Thyroid gland (tissue), 4 donors: ENCODE measurements around the gene FAM89B.
"Not testable (repeated sequence)": the region's sequence is repeated elsewhere in the genome, so short reads cannot be mapped to it uniquely, and the experiment has no call there.

ENCODE experiments used
- POLR2A ChIP-seq, 2 donors: fragments of 450-650 bp; IDR thresholded peaks; one replicate each; pipeline ENCODE4 v1.6.1; 2017; ENCODE audit warnings: antibody characterized with exemption in 2 of 2, mild to moderate bottlenecking in 2 of 2, moderate library complexity in 1 of 2
- TF ChIP-seq, protein P1 (sequence below), 6 experiments: fragments of 200-600 bp in 3 of 6; fragments of 450-650 bp in 3 of 6; sonication (generic) in 3 of 6; IDR thresholded peaks; one replicate each; pipeline ENCODE4 v1.5.1; 2016 to 2019; ENCODE audit warnings: antibody characterized with exemption in 6 of 6, mild to moderate bottlenecking in 2 of 6, inconsistent platforms in 1 of 6, moderate library complexity in 1 of 6

DNA sequence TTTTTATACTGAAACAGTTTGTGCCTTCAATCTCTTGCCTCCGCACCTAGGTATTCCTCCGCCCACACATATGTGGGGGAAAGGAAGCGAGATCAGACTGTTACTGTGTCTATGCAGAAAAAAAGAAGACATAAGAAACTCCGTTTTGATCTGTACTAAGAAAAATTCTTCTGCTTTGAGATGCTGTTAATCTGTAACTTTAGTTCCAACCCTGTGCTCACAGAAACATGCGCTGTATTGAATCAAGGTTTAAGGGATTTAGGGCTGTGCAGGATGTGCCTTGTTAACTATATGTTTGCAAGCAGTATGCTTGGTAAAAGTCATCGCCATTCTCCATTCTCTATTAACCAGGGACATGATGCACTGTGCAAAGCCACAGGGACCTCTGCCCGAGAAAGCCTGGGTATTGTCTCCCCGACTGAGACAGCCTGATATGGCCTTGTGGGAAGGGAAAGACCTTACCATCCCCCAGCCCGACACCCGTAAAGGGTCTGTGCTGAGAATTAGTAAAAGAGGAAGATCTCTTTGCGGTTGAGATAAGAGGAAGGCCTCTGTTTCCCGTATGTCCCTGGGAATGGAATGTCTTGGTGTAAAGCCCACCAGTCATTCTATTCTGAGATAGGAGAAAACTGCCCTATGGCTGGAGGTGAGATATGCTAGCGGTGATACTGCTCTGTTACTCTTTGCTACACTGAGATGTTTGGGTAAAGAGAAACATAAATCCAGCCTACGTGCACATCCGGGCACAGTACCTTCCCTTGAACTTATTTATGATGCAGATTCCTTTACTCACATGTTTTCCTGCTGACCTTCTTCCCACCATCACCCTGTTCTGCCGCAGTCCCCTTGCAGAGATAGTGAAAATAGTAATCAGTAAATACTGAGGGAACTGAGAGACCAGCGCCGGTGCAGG lies 49.4 kb upstream of the FAM89B start:
- TF ChIP-seq, protein P1, sequence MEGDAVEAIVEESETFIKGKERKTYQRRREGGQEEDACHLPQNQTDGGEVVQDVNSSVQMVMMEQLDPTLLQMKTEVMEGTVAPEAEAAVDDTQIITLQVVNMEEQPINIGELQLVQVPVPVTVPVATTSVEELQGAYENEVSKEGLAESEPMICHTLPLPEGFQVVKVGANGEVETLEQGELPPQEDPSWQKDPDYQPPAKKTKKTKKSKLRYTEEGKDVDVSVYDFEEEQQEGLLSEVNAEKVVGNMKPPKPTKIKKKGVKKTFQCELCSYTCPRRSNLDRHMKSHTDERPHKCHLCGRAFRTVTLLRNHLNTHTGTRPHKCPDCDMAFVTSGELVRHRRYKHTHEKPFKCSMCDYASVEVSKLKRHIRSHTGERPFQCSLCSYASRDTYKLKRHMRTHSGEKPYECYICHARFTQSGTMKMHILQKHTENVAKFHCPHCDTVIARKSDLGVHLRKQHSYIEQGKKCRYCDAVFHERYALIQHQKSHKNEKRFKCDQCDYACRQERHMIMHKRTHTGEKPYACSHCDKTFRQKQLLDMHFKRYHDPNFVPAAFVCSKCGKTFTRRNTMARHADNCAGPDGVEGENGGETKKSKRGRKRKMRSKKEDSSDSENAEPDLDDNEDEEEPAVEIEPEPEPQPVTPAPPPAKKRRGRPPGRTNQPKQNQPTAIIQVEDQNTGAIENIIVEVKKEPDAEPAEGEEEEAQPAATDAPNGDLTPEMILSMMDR (IDR thresholded peaks at IDR 0.05): not testable (repeated sequence)
- not testable (repeated sequence) for TF ChIP-seq POLR2A (IDR thresholded peaks at IDR 0.05)
